Gastroesophageal sphincter (tissue), 3 donors: ENCODE data around the gene RAD51B.

Experiments used
- CTCF ChIP-seq, 4 experiments: fragments of 200-600 bp in 2 of 4; fragments of 450-650 bp in 2 of 4; sonication (generic) in 1 of 4; IDR thresholded peaks; one replicate each; pipeline ENCODE4 v1.5.1; 2017 to 2019; ENCODE audit warnings: antibody characterized with exemption in 4 of 4, mild to moderate bottlenecking in 2 of 4, moderate library complexity in 2 of 4
- POLR2A ChIP-seq, 2 donors: fragments of 450-650 bp; IDR thresholded peaks; one replicate each; pipeline ENCODE4 v1.6.1; 2017; ENCODE audit warnings: antibody characterized with exemption in 2 of 2, mild to moderate bottlenecking in 2 of 2, moderate library complexity in 1 of 2
- POLR2AphosphoS5 ChIP-seq: sonication (generic); formaldehyde crosslinking; IDR thresholded peaks from one replicate; pipeline ENCODE4 v1.6.1; 2017; ENCODE audit warnings: antibody characterized with exemption

- no peak for TF ChIP-seq POLR2A (IDR thresholded peaks at IDR 0.05)
- TF ChIP-seq CTCF (IDR thresholded peaks at IDR 0.05) = no peak
- no peak for TF ChIP-seq POLR2AphosphoS5
These were observed 916.9 kb downstream of the RAD51B start for GRCh38 chr14:68736471-68736871.
